EH (cell line): ENCODE data around the gene SLC7A8.
"Not testable (repeated sequence)": the region's sequence is repeated elsewhere in the genome, so short reads cannot be mapped to it uniquely, and the experiment has no call there.

Source experiments
- DNase-seq: peaks from one replicate; pipeline ENCODE4 v3.0.0-alpha.2; 2015; ENCODE audit warnings: low read depth

The SLC7A8 gene

GRCh38 chr14:23114120-23114458 lies 69.4 kb downstream of the SLC7A8 start:
- no peak for DNase-seq

- DNase-seq = peak; percentile 44
Observed at GRCh38 chr14:23113431-23114119, 69.9 kb downstream of the SLC7A8 start.

GRCh38 chr14:23112359-23113178 lies 70.9 kb downstream of the SLC7A8 start:
- DNase-seq = no peak

- DNase-seq = no peak
Observed at GRCh38 chr14:23110579-23111365, 72.7 kb downstream of the SLC7A8 start.

GRCh38 chr14:23109769-23110168 lies 73.7 kb downstream of the SLC7A8 start:
- DNase-seq = no peak

DNA sequence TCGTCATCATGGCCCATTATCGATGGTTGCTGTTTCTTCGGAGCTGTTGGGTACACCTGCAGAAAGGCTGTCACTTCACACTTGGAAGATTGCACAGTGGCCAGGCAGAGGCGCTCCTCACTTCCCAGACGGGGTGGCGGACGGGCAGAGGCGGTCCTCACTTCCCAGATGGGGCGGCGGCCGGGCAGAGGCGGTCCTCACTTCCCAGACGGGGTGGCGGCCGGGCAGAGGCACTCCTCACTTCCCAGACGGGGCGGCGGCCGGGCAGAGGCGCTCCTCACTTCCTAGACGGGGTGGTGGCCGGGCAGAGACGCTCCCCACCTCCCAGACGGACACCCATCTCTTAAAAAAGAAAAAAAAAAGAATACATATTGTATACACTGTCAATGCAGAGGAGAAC lies 75.3 kb downstream of the SLC7A8 start:
- not testable (repeated sequence) for DNase-seq

GRCh38 chr14:23107620-23108019 lies 75.8 kb downstream of the SLC7A8 start:
- DNase-seq = not testable (repeated sequence)

- DNase-seq = no peak
Observed at GRCh38 chr14:23106747-23107045, 76.8 kb downstream of the SLC7A8 start.

- no peak for DNase-seq
Observed at GRCh38 chr14:23105348-23105824, 78.1 kb downstream of the SLC7A8 start.

- DNase-seq = no peak
Observed at GRCh38 chr14:23104591-23105347, 78.7 kb downstream of the SLC7A8 start, which contains the start of gene CIROP. CIROP (minus strand) TSS chr14:23104989; CDS start chr14:23104920, 69 bp downstream.

- DNase-seq = no peak
Observed at GRCh38 chr14:23104070-23104590, 79.3 kb downstream of the SLC7A8 start.

- no peak for DNase-seq
Observed at GRCh38 chr14:23103581-23103980, 79.9 kb downstream of the SLC7A8 start.

GRCh38 chr14:23102801-23103200 lies 80.7 kb downstream of the SLC7A8 start:
- DNase-seq = no peak

DNA sequence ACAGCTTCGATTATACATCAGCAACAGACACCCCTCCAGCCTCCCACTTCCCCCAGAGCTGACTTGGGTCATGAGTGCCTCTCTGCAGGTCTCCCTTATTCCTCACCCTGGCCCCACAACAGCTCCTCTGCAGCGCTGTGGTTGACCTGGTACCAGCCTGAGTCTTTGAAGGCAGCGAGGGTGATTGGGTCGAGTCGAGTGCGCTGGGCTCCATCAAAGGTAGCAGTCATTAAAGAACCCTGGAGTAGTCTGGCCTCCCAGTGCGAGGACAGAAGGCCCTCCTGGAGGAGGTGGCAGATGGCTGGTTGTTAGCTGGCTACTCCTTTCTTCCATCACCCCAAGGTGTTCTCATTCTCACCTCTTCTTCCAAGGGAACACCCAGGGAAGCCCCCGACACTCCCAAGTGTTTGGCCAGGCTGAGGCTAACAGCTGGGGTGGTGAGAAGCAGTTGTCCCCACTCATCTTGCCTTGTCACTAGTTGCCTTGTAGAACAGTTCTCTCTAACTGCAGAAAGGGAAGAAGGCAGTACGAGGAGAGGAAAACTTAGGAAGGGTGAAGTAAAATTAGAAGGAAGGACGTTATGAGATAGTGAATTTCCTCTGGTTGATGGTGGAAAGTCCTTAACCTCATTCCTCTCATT lies 81.4 kb downstream of the SLC7A8 start:
- DNase-seq = no peak

GRCh38 chr14:23101213-23101970 lies 82.1 kb downstream of the SLC7A8 start:
- DNase-seq = no peak

- DNase-seq = no peak
Observed at GRCh38 chr14:23099212-23099861, 84.1 kb downstream of the SLC7A8 start.

GRCh38 chr14:23097786-23098185 lies 85.7 kb downstream of the SLC7A8 start:
- no peak for DNase-seq

DNA sequence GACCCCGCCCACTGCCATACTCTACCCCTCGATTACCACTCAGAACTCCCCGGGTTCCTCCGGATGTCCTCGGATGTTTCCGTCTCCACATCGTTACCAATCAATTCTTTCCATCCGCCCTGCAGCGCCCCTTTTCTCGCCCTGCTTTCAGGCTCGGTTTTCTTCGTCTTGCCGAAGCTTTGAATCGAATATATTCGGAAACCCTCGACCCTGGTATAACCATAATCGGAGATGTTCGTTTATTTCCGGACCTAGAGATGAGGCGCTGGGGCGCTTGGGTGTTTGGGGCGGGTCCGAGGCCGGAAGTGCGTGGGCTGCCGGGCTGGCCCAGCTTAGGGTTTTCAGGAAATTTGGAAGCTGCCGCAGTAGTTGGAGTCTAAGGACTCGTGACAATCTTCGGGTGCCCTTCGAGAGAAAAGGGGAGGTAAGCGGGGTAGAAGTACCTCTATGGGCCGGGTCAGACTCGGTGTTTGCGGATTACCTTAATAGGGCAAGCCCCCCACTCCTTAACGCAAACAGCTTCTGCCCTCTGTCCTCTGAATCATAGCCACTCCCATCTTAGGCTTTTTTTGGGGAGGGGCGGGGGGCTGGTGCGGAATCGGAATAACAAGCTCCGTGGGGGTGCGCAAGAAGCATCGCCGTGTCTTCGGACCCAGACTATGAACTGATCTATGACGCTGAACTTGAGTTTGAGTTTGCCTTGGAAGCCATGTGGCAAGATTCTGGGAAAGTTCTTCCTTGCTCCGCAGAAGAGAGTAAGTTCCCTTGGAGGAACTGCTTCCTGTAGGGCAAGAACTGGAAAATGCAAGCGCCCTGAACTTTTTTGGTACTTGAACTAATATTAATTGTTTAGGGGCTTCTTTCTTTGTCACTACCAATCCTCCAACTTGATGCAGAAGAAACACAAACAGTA lies 88.0 kb downstream of the SLC7A8 start, which contains the start of gene C14orf119:
Gene C14orf119, plus strand, starts transcription at position 310 of the 913 bp plus-strand sequence. CDS start 2,154 bp downstream, outside the sequence.
- peak; percentile 100 for DNase-seq
